Adrenal gland (tissue), 5 donors: ENCODE results near the gene PTCD2.

Source experiments
- CTCF ChIP-seq, 6 experiments: fragments of 450-650 bp in 4 of 6; fragments of 200-600 bp in 2 of 6; sonication (generic) in 1 of 6; IDR thresholded peaks; 1 replicate in 5 of 6; 2 replicates in 1 of 6; pipeline versions ENCODE4 v1.5.1 to v1.8.0; 2016 to 2021; ENCODE audit warnings: antibody characterized with exemption in 6 of 6, mild to moderate bottlenecking in 2 of 6, moderate library complexity in 1 of 6
- POLR2A ChIP-seq, 2 donors: fragments of 450-650 bp; IDR thresholded peaks; one replicate each; pipeline ENCODE4 v1.6.1; 2017; ENCODE audit warnings: antibody characterized with exemption in 2 of 2, mild to moderate bottlenecking in 2 of 2, moderate library complexity in 1 of 2
- donor health status: DM: no; HTN: no; CAD: no.

- no peak for TF ChIP-seq POLR2A (IDR thresholded peaks at IDR 0.05)
- TF ChIP-seq CTCF (IDR thresholded peaks at IDR 0.05): no peak
Observed at GRCh38 chr5:72376381-72376780, 56.2 kb downstream of the PTCD2 start.
